Smooth muscle cell (in vitro differentiated cells): ENCODE results near the gene AK9. TPM values are rescaled to one million over a fixed set of nuclear protein-coding genes. Genes with fewer than 3 reads are reported as not detected.

Source experiments
- DNase-seq: peaks from one replicate; lab custom pipeline; 2025; ENCODE audit not compliant: unreplicated experiment; lab: John Stamatoyannopoulos, UW
- H2AFZ ChIP-seq: fragments of 200-600 bp; sonication (generic); 2 replicates; pipeline ENCODE4 v1.6.0; 2016; ENCODE audit warnings: antibody characterized with exemption, low read depth, mild to moderate bottlenecking
- H3F3A ChIP-seq: fragments of 200-600 bp; sonication (generic); 2 replicates; pipeline ENCODE4 v1.6.0; 2017; ENCODE audit warnings: antibody characterized with exemption, low read depth
- H3K27ac ChIP-seq: fragments of 200-600 bp; sonication (generic); 2 replicates; pipeline ENCODE4 v1.5.1; 2016; ENCODE audit warnings: low read depth, mild to moderate bottlenecking
- H3K27me3 ChIP-seq: fragments of 200-600 bp; sonication (generic); 2 replicates; pipeline ENCODE4 v1.6.1; 2016; ENCODE audit warnings: low read depth, mild to moderate bottlenecking
- H3K36me3 ChIP-seq: fragments of 200-600 bp; sonication (generic); 2 replicates; pipeline ENCODE4 v1.5.1; 2016; ENCODE audit warnings: low read depth
- H3K4me1 ChIP-seq: fragments of 200-600 bp; sonication (generic); 2 replicates; pipeline ENCODE4 v1.5.1; 2016; ENCODE audit warnings: low read depth
- H3K4me2 ChIP-seq: fragments of 200-600 bp; sonication (generic); 2 replicates; pipeline ENCODE4 v1.6.0; 2016; ENCODE audit warnings: mild to moderate bottlenecking
- H3K4me3 ChIP-seq: fragments of 200-600 bp; sonication (generic); 2 replicates; pipeline ENCODE4 v1.5.1; 2016; ENCODE audit warnings: mild to moderate bottlenecking
- H3K79me2 ChIP-seq: fragments of 200-600 bp; sonication (generic); 2 replicates; pipeline ENCODE4 v1.6.0; 2016; ENCODE audit warnings: low read depth, mild to moderate bottlenecking
- H3K9ac ChIP-seq: fragments of 200-600 bp; sonication (generic); 2 replicates; pipeline ENCODE4 v1.6.0; 2016; ENCODE audit warnings: low read depth
- H3K9me3 ChIP-seq: fragments of 200-600 bp; sonication (generic); replicated peaks from 2 replicates; pipeline ENCODE4 v1.5.1; 2016; ENCODE audit warnings: low read depth
- H4K20me1 ChIP-seq: fragments of 200-600 bp; sonication (generic); 2 replicates; pipeline ENCODE4 v1.6.0; 2016; ENCODE audit warnings: low read depth
- CTCF ChIP-seq: fragments of 200-600 bp; sonication (generic); IDR thresholded peaks from 2 replicates; pipeline ENCODE4 v1.5.1; 2017; ENCODE audit warnings: borderline replicate concordance, mild to moderate bottlenecking, antibody characterized with exemption; ENCODE audit not compliant: insufficient read depth, poor library complexity, severe bottlenecking
- WGBS: methylation state at CpG from one replicate; pipeline ENCODE4 v1.1.7; 2016; ENCODE audit warnings: low lambda C conversion rate; 5-methylcytosine and 5-hydroxymethylcytosine counted together
- polyA plus RNA-seq: library from polyadenylated mRNA; unstranded; fragments of >200 nt; fragmentation: Nextera tagmentation; extraction: Ambion mirVana; gene quantifications from 2 replicates; pipeline ENCODE4 v1.2.1, GENCODE V29; 2016
- total RNA-seq: library from RNA; depleted of rRNA; stranded (reverse); fragments of >200 nt; gene quantifications from 2 replicates; pipeline ENCODE4 v1.2.3, GENCODE V29; 2014

AK9 gene
- total and polyA plus RNA-seq, 2 experiments from 2014 or later, result 1.9 to 7.2 TPM

- no peaks in the 10 kb centered on the region for H3K79me2 ChIP-seq
- no peak overlapping the region for H3K9ac ChIP-seq
- H3F3A ChIP-seq, result no peaks in the 10 kb centered on the region
- WGBS, result 73% methylated on average over 3 of the region's 3 CpGs
- H4K20me1 ChIP-seq, result no peaks in the 10 kb centered on the region
- no peak overlapping the region for H3K4me2 ChIP-seq
- TF ChIP-seq CTCF, result no peak
- peaks cover 11% of the 10 kb centered on the region for H3K4me1 ChIP-seq
- H2AFZ ChIP-seq, result no peak overlapping the region
- H3K27ac ChIP-seq, result no peak overlapping the region
- H3K27me3 ChIP-seq, result no peaks in the 10 kb centered on the region
- no peak for DNase-seq
- H3K4me3 ChIP-seq, result no peak overlapping the region
- H3K36me3 ChIP-seq, result no peaks in the 10 kb centered on the region
- H3K9me3 ChIP-seq, result no peaks in the 10 kb centered on the region
Observed at GRCh38 chr6:109516929-109517328, 174.1 kb downstream of the AK9 start.

GRCh38 chr6:109515781-109516409 is 175.1 kb downstream of the AK9 start:
- no peak overlapping the region for H3K4me3 ChIP-seq
- H3K79me2 ChIP-seq, result no peaks in the 10 kb centered on the region
- H3K9ac ChIP-seq, result no peak overlapping the region
- H3K4me1 ChIP-seq, result peaks cover 11% of the 10 kb centered on the region
- 85% methylated on average over 6 of the region's 6 CpGs for WGBS
- no peak for DNase-seq
- no peak overlapping the region for H3K4me2 ChIP-seq
- no peak overlapping the region for H2AFZ ChIP-seq
- H3K27me3 ChIP-seq, result no peaks in the 10 kb centered on the region
- no peaks in the 10 kb centered on the region for H3K36me3 ChIP-seq
- H3K27ac ChIP-seq, result no peak overlapping the region
- H3F3A ChIP-seq, result no peaks in the 10 kb centered on the region
- no peaks in the 10 kb centered on the region for H4K20me1 ChIP-seq
- TF ChIP-seq CTCF, result no peak
- no peaks in the 10 kb centered on the region for H3K9me3 ChIP-seq

DNA sequence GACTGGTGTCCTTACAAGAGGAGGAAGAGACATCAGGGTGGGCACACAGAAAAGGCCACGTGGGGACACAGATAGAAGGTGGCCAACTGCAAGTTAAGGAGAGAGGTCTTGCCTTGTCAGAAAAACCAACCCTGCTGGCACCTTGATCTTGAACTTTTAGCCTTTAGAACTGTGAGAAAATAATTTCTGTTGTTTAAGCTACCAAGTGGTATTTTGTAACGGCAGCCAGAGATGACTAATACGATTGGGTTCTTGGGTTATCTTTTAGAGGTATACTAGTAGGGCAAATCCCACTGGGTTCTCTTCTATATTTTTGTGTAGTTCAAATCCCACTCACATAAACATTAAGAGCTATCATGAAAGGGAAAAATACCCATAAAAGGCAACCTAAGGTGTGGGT is 176.1 kb downstream of the AK9 start:
- H2AFZ ChIP-seq, result no peak overlapping the region
- no peaks in the 10 kb centered on the region for H3F3A ChIP-seq
- no peaks in the 10 kb centered on the region for H3K36me3 ChIP-seq
- no peak overlapping the region for H3K9ac ChIP-seq
- TF ChIP-seq CTCF, result no peak
- H3K4me3 ChIP-seq, result no peak overlapping the region
- H3K4me1 ChIP-seq, result peaks cover 11% of the 10 kb centered on the region
- H3K79me2 ChIP-seq, result no peaks in the 10 kb centered on the region
- H3K4me2 ChIP-seq, result no peak overlapping the region
- no peak for DNase-seq
- no peaks in the 10 kb centered on the region for H3K27me3 ChIP-seq
- no peaks in the 10 kb centered on the region for H4K20me1 ChIP-seq
- no peak overlapping the region for H3K27ac ChIP-seq
- H3K9me3 ChIP-seq, result no peaks in the 10 kb centered on the region
- WGBS, result 83% methylated on average over 3 of the region's 3 CpGs

DNA sequence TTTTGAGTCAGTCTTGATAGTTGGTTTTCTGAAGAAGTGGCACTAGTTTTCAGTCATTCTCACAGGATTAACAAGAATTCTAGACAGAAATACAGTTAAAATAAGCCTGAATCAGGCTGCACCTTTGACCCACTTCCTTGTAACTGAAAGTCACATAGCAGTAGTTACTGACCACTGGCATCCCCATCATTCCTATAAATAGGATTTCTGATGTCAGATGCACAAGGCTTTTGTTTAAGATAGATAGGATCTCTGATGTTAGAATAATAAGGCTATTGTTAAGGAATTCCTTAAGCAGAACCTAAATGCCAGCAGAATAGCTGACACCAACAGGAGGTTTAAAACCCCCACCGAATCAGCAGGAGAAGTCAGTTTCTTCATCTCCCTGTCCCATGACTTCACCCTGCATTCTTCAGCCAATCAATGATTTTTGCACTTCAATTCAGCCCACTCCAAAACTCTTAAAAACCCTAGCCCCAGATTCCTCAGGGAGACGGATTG is 177.4 kb downstream of the AK9 start:
- no peak for TF ChIP-seq CTCF

More for the DNA sequence above, 177.4 kb downstream of the AK9 start:
- 49% methylated on average over 2 of the region's 2 CpGs for WGBS
- no peak overlapping the region for H3K9ac ChIP-seq
- H3K4me2 ChIP-seq, result no peak overlapping the region
- H3K9me3 ChIP-seq, result no peaks in the 10 kb centered on the region
- H4K20me1 ChIP-seq, result no peaks in the 10 kb centered on the region
- no peaks in the 10 kb centered on the region for H3F3A ChIP-seq
- no peaks in the 10 kb centered on the region for H3K79me2 ChIP-seq
- H3K4me1 ChIP-seq, result peaks cover 11% of the 10 kb centered on the region
- no peaks in the 10 kb centered on the region for H3K36me3 ChIP-seq
- no peak for DNase-seq
- no peaks in the 10 kb centered on the region for H3K27me3 ChIP-seq
- H3K27ac ChIP-seq, result peak overlapping the region; percentile 37
- H2AFZ ChIP-seq, result no peak overlapping the region
- no peak overlapping the region for H3K4me3 ChIP-seq
